HuH-7.5 (cell line): ENCODE data around the gene ACAP2.
A peak's percentile ranks its signal among the peaks of the same experiment; 100 is the strongest.

Experiments
- DNase-seq: peaks from one replicate; pipeline ENCODE4 v3.0.0; 2011; ENCODE audit warnings: low spot score

The ACAP2 gene

GRCh38 chr3:195259475-195260279 lies 183.1 kb downstream of the ACAP2 start:
- DNase-seq, result peak; percentile 89

GRCh38 chr3:195259154-195259474 lies 183.7 kb downstream of the ACAP2 start:
- DNase-seq, result no peak

DNA sequence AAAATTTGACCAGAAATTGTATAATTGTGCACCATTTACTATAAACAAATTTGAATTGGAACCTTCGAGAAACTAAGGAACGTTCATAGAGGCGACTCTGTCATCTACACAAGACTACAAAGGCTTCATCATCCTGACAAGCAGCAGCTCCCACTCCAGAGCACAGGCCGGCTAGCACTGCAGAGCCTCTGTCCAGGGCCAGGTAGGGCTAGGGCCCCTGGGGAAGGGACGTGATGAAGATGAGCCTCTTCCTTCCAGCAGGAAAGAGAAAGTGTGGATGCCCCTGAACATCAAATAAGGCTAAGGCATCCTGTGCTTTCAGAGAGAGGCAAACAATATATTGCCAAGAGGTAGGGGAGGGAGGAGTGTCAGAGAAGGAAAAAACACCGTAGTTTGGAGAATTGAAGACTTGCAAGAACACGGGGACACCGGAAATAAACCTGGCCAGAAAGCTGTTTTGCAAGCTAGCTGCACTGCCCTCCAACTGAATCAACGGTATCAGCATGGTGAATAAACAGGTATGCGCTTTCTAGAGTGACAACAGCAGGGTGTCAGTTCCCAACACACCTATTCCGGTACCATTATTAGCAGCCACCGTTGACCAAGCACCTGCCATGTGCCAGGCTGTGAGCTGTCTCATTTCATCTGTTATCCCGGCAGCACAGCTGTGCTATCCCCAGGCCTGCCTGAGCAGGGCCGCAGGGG lies 184.2 kb downstream of the ACAP2 start:
- DNase-seq, result no peak

DNA sequence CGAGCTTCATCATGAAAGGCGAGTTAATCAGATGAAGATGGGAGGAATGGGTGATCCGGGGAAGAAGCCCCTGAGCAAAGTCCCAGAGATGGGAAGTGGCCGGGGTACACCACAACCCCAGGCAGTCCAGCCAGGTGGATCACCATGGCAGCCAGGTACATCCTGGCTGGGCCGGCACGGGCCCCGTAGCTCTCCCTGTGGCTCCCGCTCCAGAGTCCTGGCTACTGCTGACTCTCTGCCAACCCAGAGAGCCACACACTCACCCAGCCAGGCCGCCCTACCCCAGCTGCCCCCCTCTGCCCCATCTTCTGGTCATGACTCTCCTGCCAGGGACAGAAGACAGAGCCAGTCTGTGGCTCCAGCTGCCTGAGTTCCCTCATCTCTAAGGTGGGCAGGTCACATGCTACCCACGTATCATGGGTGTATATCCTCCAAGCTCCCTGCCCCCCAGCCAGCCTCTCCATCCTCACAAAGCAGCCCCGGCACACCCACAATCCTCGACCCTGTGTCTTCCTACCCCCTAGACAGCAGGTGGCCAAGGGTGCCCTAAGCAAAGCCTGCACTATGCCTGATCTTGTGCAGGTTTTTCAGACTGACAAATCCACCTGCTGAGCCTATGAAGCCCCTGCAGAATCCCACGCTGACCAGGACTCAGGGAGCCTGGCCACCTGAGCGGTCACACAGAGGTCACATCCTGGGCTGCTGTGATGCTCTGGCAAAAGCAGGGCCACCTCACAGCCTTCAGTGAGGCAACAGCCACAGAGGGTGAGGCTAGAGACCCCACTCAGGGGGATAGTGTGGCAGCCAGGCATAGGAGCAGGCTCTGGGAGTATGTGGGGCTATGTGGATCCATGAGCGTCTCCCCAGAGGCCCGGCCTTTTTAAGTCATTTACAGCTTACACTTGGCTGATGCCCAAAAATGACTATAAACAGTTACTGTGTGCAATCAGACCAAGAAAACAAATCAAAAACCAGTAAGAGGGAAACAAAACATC lies 185.1 kb downstream of the ACAP2 start:
- no peak for DNase-seq

DNA sequence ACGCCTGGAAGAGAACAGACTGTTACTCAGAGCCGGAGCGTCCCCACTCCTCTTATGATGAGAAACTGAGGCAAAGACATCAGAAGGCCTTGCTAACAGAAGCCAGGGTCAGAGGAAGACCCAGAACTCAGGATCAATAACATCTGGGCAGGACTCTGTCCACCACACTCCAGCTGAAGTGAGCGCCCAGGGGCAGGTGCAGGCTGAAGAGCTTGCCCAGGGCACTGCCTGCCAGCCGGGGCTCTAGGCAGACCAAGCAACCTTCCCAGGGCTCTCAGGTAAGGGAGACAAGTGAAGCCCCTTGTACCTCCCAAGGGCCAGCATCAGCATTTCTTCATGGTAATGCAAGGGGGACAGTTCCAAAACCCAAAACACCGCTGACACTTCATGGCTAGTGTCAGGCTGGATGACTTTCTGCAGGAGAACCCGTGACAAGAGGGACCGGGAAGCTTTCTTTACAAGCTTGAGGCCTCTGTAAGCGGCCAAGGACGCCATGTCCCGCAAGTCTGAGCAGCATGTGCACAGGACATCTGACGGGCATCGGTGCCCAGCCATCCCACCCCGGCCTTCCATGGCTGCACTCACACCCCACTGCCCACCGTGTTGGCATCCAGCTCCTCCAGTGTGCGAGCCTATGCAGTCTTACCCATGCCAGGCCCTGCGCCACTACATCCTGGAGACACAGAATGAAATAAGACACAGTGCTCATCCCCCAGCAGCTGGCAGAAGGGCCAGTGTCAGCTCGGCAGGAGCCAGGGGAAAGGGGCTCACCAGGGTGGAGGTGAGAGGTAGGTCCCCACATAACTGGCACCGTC lies 186.0 kb downstream of the ACAP2 start:
- no peak for DNase-seq

GRCh38 chr3:195255571-195256501 lies 187.0 kb downstream of the ACAP2 start:
- DNase-seq, result no peak

- DNase-seq, result no peak
Observed at GRCh38 chr3:195255176-195255500, 187.7 kb downstream of the ACAP2 start.

GRCh38 chr3:195254454-195255175 lies 188.2 kb downstream of the ACAP2 start:
- DNase-seq, result no peak

DNA sequence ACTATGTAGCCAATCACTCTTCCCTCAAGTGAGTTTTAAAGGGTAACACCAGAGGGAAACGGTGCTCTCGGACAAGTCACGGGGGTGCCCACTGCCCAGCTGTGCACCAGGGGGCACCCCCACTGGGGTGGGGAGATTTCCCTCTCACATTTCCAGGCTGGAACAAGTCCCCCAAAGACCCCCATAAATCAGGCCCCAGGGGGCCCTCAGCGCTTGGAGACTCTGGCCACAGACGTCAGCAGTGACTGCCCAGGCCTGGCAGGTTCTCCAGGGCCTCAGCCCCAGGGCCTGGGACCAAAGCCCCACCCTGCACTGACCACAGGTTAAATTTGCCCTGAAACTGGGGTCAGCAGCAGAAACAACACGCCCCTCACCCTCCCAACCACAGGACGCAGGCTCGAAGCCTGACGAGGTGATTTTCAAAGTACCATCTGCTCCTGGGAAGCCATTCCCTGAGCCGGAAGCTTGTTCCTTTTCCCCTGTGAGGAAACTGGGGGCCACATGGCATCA lies 188.8 kb downstream of the ACAP2 start:
- DNase-seq, result no peak

GRCh38 chr3:195251336-195252065 lies 191.3 kb downstream of the ACAP2 start:
- DNase-seq, result no peak

DNA sequence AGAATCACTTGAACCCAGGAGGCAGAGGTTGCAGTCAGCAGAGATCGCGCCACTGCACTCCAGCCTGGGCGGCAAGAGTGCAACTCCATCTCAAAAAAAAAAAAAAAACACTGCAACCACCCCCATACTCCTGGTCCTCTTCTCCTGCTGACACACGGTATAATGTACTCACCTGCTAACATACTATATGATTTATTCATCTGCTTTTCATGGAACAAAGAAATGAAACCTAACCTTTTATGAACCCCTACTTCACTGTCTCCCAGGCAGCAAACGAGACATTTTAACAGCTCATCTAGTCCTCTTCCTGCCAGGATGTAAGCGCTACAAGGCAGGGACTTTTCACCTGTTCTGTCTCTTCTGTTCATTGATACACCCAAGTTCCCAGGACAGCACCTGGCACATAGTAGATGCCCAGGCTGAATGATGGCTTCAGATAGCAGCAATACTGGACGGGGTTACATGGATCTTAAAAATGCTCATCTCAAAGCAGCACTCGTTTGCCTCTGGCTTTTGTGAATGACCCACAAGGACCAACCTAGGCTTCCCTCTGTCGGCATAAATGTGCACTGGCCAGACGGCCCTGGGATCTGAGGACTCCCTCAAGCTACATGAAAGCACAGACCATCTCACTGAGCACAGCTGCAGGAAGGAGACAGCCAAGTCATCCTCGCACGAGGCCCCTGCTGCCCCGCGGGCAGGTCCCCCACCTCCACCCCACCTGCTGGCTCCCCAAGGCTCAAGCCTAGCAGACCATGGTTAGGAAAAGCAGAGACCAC lies 192.2 kb downstream of the ACAP2 start:
- DNase-seq, result no peak

DNA sequence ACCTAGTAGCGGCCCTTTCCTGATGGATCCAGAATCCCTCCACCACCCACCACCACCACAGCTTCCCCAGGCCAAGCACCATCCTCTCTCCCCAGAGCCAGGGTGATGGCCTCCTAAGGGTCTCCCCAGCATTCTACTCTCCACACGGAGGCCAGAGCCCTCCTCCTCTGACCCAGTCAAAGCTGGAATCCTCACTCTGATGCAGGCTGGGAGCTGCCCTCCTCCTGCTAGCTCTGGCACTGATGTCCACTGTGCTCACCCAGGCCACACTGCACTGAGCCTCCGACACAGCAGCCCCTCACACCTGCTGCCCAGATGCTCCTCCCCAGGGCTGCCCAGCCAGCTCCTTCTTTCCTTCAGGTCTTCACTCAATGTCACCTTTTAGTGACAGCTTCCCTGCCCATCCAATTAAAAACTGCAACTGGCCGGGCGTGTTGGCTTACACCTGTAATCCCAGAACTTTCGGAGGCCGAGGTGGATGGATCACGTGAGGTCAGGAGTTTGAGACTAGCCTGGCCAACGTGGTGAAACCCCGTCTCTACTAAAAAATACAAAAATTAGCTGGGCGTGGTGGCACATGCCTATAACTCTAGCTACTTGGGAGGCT lies 192.9 kb downstream of the ACAP2 start:
- DNase-seq, result no peak

DNA sequence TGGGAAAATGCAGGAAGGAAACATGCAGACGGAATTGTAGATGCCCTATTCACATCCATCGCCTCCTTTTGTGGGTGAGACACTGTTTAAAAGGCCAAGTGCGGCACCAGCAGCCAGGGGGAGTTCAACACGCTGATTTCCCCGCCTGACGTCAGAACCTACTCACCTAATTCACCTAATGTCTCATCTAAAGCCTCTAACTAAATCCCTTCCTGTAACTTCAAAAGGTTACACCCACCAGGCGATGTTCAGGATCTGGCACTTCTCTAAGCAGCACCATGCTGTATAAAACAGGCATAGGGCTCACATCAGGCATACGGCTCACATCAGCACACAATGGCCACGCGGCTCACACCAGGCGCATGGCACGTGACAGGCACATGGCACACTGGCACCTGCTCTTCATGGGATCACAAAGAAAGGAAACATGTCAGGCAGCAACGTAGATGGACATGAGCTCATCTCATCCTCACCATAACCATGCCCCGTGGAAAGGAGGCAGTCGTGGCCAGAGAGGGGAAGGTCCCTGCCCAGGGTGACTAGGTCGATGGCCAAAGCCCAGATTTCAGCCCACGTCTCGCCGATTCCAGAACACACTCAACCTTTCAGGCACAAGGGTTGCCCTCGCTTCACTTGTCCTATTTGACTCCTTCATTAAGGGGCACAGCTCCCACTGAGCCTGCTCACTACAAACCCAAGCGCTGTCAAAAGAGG lies 193.6 kb downstream of the ACAP2 start:
- DNase-seq, result no peak

DNA sequence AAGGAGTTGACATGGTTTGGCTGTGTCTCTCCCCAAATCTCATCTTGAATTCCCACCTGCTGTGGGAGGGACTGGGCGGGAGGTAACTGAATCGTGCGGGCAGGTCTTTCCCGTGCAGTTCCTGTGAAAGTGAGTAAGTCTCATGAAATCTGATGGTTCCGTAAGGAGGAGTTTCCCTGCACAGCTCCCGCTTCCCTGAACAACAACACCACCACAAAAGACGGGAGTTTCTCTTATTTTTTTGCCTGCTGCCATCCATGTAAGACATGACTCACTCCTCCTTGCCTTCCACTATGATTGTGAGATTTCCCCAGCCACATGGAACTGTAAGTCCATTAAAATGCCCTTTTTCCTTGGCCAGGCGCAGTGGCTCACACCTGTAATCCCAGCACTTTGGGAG lies 194.5 kb downstream of the ACAP2 start:
- no peak for DNase-seq

- no peak for DNase-seq
Observed at GRCh38 chr3:195247863-195248189, 195.0 kb downstream of the ACAP2 start.

GRCh38 chr3:195247086-195247862 lies 195.5 kb downstream of the ACAP2 start:
- no peak for DNase-seq

DNA sequence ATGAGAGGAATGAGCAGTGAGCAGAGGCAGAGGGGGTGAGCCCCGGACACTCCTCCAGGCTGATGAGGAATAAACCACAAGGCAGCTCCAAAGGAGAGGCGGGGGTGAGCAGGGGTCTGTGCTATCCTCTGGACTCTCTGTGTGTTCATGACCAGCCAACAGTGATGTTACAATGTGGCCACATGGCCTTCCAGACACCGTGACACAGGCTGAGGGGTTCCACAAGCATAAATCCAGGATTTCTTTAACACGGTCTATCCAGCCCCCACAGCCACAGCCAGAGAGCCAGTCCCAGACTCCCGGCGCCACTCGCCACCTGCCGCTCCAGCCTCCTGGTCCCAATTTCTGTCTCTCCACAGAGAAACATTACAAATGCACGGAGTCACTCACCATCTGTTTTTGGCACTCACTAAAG lies 196.2 kb downstream of the ACAP2 start:
- DNase-seq, result no peak
